NCI-H774 (cell line): Measurements from ENCODE around the gene SOX12.
A peak's percentile ranks its signal among the peaks of the same experiment; 100 is the strongest.
"Not testable (repeated sequence)": the region's sequence is repeated elsewhere in the genome, so short reads cannot be mapped to it uniquely, and the experiment has no call there.

ENCODE experiments used
- DNase-seq: peaks from one replicate; lab custom pipeline; 2025; lab: John Stamatoyannopoulos, UW

Gene SOX12

GRCh38 chr20:328975-329695 lies 3.8 kb downstream of the SOX12 start:
- DNase-seq: no peak

GRCh38 chr20:329851-330232 lies 4.5 kb downstream of the SOX12 start:
- no peak for DNase-seq

- DNase-seq: no peak
Measured at GRCh38 chr20:330233-331149, 5.1 kb downstream of the SOX12 start.

GRCh38 chr20:334578-334977 lies 9.2 kb downstream of the SOX12 start:
- DNase-seq: no peak

GRCh38 chr20:336040-336439 lies 10.7 kb downstream of the SOX12 start:
- not testable (repeated sequence) for DNase-seq

GRCh38 chr20:341682-342081 lies 16.3 kb downstream of the SOX12 start:
- no peak for DNase-seq

- DNase-seq: no peak
Measured at GRCh38 chr20:343107-343506, 17.8 kb downstream of the SOX12 start.

GRCh38 chr20:346033-346639 lies 20.8 kb downstream of the SOX12 start:
- DNase-seq: no peak

- DNase-seq: peak; percentile 41
Measured at GRCh38 chr20:346640-347316, 21.4 kb downstream of the SOX12 start, which contains the start of gene NRSN2. Gene NRSN2 (plus strand): TSS chr20:347111. CDS start chr20:349644, 2,533 bp downstream.

- no peak for DNase-seq
Measured at GRCh38 chr20:347317-347639, 21.9 kb downstream of the SOX12 start.

- DNase-seq: peak; percentile 90
Measured at GRCh38 chr20:347640-348484, 22.5 kb downstream of the SOX12 start.

- no peak for DNase-seq
Measured at GRCh38 chr20:348972-349841, 23.9 kb downstream of the SOX12 start.

- no peak for DNase-seq
Measured at GRCh38 chr20:353166-353565, 27.8 kb downstream of the SOX12 start.

GRCh38 chr20:354298-354977 lies 29.1 kb downstream of the SOX12 start:
- DNase-seq: peak; percentile 66

GRCh38 chr20:356154-356553 lies 30.8 kb downstream of the SOX12 start:
- not testable (repeated sequence) for DNase-seq

- DNase-seq: no peak
Measured at GRCh38 chr20:356745-357144, 31.4 kb downstream of the SOX12 start.

GRCh38 chr20:358891-359555 lies 33.7 kb downstream of the SOX12 start:
- no peak for DNase-seq

- no peak for DNase-seq
Measured at GRCh38 chr20:361561-361960, 36.2 kb downstream of the SOX12 start.
